HG03196 (cell line): Measurements from ENCODE around the gene SND1.

Source experiments
- ATAC-seq: cut with Tn5 transposase; IDR thresholded peaks from one replicate; pipeline ENCODE4 v1.9.1; 2021; ENCODE audit not compliant: unreplicated experiment

The SND1 gene

GRCh38 chr7:128123291-128124037, 471.5 kb downstream of the SND1 start:
- ATAC-seq = no peak

DNA sequence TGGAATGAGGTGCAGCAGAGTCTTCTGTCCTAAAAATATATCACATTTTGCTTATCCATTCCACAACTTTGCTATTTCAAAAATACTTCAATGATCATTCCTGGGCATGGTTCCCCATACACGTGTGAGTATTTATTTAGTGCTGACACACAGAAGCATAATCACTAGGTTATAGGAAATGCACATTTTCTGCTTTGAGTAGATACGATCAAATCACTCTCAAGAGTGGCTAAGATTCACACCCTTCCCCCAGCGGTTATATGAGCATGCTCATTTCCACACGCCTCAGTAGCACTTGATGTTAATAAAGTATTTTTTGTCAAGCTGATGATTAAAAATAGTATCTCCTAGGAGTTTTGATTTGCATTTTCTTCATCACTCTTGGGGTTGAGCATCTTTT, 472.8 kb downstream of the SND1 start:
- ATAC-seq = no peak

- no peak for ATAC-seq
Measured at GRCh38 chr7:128125816-128126215, 473.8 kb downstream of the SND1 start.

DNA sequence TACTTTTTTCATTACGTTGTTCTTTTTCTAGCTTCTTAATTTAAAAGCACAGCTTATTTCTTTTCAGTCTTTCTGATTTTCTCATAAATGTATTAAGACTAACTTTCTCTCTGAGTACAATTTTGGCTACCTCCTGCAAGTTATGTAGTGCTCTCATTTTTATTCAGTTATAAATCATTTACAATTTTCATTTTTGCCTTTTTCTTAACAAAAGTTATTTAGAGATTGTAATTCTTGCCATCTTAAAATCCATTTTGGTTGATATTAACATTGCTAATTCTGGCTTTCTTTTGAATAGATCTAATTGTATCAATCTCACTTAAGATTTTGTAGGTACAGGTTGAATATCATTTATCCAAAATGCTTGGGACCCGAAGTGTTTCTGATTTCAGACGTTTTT, 476.4 kb downstream of the SND1 start:
- no peak for ATAC-seq

DNA sequence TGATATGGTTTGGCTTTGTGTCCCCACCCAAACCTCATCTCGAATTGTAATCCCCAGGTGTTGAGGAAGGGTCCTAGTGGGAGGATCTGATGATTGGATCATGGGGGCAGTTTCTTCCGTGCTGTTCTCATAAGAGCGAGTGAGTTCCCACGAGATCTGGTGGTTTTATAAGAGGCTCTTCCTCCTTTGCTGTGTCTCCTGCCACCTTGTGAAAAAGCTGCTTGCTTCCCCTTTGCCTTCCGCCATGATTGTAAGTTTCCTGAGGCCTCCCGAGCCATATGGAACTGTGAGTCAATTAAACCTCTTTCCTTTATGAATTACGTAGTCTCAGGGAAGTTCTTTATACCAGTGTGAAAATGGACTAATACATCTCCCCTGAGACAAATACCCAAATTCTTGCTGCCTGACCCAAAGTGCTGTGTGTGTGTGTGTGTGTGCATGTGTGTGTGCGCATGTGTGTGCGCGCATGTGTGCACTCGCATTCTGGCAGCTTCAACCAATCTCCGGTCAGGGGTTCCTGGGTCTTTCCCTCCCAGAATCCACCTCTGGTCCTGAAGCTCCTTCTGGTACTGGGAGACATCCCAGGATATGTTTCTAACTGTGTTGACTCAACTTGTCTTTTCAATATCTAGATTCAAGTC, 477.4 kb downstream of the SND1 start:
- no peak for ATAC-seq

- no peak for ATAC-seq
Measured at GRCh38 chr7:128131115-128131514, 479.1 kb downstream of the SND1 start.

DNA sequence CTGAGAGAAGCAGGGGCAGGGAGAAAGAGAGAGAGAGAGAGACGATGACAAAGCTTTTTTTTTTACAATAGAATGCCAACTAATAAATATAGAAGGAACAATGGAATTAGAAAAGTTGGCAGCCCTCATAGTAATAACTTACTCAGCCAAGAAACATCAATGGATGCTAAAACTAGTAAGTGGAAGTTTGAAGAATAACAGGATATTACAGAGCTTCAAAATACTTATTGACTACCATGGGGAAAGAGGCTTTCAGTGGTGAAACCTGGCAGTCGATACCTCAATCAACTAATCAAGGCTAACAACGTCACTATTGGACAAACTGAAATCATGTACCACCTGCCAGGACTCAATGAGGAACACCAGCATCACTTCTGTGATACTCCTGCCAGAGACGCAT, 479.7 kb downstream of the SND1 start:
- ATAC-seq = no peak

DNA sequence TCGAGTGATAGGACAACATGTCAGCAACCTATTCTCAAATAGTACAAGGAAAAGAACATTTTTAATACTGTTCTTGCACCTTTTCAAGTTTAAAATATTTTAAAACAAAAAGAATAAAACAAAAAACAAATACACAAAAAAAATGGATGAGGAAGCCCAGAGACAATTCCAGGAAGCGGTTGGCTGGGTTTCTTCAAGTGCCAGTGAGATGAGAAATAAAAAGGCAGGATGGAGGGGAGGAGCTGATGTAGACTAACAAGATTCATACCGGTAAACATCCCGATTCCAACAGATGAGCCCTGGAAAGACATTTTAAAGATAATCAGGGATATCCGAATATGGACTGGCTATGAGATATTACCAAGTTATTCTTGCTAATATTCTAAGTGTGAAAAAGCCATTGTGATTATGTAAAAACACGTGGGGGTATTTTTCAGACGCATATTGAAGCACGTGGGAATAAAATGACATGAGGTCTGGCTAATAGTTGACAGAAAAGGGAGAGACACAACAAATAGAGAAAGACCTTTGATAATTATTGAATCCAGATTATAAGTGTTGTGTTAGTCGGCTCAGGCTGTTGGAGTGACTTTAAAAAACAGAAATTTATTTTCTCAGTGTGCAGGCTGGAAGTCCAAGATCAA, 480.6 kb downstream of the SND1 start:
- ATAC-seq = no peak

DNA sequence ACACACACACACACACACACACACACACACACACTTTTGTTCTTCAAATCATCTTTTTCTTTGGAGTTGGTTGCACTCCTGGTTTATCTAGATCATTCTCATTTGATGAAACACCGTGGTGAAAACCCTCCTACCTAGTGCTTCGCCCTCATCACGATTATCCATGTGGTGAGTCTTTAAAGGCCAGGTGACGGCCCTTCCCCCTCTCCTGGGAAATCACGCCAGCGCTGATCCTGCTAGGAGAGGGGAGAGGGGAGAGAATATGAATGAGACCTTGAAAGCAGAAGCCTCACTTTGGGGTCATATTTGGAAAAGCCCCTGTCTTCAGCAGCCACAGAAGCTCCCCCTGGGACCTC, 483.1 kb downstream of the SND1 start:
- no peak for ATAC-seq

DNA sequence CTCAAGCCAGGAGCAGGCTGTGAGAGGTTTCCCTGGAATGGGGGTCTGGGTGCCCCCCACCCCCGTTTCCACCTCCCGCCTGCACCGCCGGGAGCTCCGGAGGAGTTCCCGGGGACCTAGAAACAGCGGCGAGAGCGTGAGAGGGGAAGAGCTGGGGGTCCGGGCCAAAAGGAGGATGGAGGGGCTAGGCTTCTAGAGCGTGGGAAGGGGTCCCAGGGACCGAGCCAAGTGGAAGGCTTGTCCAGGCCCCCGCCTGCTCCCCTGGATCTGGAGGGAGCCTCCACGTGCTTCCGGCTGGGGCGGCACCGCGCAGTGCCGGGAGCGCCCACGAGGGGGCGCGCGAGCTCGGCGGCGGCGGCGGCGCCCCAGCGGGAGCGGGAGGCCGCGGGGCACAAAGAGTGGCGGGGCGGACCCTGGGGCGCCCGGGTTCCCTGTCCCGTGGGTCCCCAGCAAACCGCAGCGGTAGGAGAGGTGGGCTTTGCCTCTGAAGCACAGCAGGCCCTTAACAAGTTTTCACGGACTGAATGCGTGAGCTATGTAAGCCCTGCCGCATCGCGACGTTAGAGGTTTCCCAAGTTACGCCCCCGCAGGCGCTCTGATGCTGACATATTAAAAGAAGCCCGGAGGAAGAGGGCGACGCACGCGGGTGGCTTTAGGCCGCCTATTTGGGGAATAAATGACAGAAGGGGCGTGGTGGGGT, 483.7 kb downstream of the SND1 start:
- peak; percentile 86 for ATAC-seq

DNA sequence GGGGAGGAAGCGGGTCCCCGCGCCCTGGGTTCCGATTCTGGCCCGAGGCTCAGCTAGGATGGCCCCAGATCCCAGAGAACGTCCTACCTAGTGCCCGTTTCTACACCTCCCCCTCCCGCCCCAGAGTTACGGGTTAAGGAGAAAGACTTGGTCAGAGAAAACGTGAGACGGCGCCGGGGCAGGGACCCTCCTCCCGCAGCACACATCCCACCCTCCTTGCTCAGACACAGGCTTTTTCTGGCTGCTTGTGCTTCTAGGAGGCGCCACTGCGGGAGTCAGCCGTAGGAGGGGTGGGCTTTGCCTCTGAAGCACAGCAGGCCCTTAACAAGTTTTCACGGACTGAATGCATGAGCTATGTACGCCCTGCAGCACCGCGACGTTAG, 484.2 kb downstream of the SND1 start:
- ATAC-seq = no peak

GRCh38 chr7:128137181-128137580, 485.2 kb downstream of the SND1 start:
- ATAC-seq = no peak

GRCh38 chr7:128139406-128139805, 487.4 kb downstream of the SND1 start:
- no peak for ATAC-seq

DNA sequence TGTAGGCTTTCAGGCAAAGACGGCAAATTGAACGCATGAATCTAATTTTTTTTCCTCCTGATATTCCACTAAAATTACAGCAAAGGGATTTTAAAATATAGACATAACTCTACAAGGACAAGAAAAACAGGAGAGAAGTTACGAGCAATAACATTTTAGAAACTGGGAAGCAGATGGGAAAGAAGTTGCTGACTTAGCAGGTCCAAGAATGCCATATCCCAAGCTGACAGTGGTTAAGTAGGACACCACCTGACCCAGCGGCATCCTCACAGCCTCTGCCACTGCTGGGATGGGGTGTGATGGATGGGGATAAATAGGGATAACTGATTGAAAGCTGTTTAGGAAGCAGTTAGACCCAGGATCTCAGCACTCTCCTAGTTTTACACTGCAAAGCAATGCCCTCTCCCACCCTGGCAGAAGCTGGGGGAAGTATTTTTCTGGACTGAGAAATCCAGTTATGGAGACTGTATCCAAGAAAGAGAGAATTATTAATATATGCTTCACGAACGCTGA, 489.7 kb downstream of the SND1 start:
- ATAC-seq = no peak
